ENCODE data around the gene MPDZ.

DNA sequence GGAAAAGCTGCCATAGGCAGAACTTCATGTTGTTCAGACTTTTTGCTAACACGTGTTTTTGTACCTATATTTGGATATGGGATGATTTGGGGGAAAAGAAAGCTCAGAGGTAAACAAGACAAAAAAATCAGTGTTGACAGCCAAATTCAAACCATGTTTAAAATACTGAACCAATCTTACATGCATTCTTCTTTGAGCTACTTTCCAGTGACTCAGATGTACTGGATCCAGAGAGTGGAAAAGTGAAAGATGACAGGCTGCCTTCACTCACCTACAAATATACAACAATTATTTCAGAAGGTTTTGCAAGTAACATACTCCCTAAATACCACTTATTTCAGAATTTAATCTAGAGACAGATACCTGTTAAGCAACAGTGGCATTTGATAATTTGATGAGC lies 165.7 kb downstream of the MPDZ start:
- TF ChIP-seq EP300 (IDR thresholded peaks at IDR 0.05) (no peak), HOXA7 (CRISPR knock-in tag; IDR thresholded peaks at IDR 0.05) (no peak), RFX5 (IDR thresholded peaks at IDR 0.05) (no peak), POLR2A (IDR thresholded peaks at IDR 0.05; ENCODE audit: low read length) (no peak)
- TF ChIP-seq, protein P1, sequence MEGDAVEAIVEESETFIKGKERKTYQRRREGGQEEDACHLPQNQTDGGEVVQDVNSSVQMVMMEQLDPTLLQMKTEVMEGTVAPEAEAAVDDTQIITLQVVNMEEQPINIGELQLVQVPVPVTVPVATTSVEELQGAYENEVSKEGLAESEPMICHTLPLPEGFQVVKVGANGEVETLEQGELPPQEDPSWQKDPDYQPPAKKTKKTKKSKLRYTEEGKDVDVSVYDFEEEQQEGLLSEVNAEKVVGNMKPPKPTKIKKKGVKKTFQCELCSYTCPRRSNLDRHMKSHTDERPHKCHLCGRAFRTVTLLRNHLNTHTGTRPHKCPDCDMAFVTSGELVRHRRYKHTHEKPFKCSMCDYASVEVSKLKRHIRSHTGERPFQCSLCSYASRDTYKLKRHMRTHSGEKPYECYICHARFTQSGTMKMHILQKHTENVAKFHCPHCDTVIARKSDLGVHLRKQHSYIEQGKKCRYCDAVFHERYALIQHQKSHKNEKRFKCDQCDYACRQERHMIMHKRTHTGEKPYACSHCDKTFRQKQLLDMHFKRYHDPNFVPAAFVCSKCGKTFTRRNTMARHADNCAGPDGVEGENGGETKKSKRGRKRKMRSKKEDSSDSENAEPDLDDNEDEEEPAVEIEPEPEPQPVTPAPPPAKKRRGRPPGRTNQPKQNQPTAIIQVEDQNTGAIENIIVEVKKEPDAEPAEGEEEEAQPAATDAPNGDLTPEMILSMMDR (IDR thresholded peaks at IDR 0.05), result no peak
- TF ChIP-seq, protein P2, sequence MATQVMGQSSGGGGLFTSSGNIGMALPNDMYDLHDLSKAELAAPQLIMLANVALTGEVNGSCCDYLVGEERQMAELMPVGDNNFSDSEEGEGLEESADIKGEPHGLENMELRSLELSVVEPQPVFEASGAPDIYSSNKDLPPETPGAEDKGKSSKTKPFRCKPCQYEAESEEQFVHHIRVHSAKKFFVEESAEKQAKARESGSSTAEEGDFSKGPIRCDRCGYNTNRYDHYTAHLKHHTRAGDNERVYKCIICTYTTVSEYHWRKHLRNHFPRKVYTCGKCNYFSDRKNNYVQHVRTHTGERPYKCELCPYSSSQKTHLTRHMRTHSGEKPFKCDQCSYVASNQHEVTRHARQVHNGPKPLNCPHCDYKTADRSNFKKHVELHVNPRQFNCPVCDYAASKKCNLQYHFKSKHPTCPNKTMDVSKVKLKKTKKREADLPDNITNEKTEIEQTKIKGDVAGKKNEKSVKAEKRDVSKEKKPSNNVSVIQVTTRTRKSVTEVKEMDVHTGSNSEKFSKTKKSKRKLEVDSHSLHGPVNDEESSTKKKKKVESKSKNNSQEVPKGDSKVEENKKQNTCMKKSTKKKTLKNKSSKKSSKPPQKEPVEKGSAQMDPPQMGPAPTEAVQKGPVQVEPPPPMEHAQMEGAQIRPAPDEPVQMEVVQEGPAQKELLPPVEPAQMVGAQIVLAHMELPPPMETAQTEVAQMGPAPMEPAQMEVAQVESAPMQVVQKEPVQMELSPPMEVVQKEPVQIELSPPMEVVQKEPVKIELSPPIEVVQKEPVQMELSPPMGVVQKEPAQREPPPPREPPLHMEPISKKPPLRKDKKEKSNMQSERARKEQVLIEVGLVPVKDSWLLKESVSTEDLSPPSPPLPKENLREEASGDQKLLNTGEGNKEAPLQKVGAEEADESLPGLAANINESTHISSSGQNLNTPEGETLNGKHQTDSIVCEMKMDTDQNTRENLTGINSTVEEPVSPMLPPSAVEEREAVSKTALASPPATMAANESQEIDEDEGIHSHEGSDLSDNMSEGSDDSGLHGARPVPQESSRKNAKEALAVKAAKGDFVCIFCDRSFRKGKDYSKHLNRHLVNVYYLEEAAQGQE (IDR thresholded peaks at IDR 0.05), result no peak
- TF ChIP-seq, protein P3, sequence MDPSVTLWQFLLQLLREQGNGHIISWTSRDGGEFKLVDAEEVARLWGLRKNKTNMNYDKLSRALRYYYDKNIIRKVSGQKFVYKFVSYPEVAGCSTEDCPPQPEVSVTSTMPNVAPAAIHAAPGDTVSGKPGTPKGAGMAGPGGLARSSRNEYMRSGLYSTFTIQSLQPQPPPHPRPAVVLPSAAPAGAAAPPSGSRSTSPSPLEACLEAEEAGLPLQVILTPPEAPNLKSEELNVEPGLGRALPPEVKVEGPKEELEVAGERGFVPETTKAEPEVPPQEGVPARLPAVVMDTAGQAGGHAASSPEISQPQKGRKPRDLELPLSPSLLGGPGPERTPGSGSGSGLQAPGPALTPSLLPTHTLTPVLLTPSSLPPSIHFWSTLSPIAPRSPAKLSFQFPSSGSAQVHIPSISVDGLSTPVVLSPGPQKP (IDR thresholded peaks at IDR 0.05; ENCODE audit: low read depth, low read length), result no peak

All from A549 (cell line).